Endothelial cell of umbilical vein (primary cell): Measurements from ENCODE around the gene SLCO6A1.

Experiments used
- CTCF ChIP-seq, 2 donors: IDR thresholded peaks; 1 replicate in 1 of 2; 2 replicates in 1 of 2; pipeline ENCODE4 v1.5.1; 2011; ENCODE audit warnings: low read length in 2 of 2, mild to moderate bottlenecking in 2 of 2, moderate library complexity in 2 of 2, control low read depth in 1 of 2, inconsistent platforms in 1 of 2, low read depth in 1 of 2; ENCODE audit not compliant: insufficient read depth in 1 of 2; ENCODE audit errors: extremely low read depth in 1 of 2
- EZH2 ChIP-seq: IDR thresholded peaks from 2 replicates; pipeline ENCODE4 v1.6.1; 2012; ENCODE audit warnings: borderline replicate concordance, low read depth, mild to moderate bottlenecking, moderate library complexity, low read length, inconsistent platforms; ENCODE audit not compliant: severe bottlenecking
- POLR2A ChIP-seq: IDR thresholded peaks from 2 replicates; pipeline ENCODE4 v1.6.1; 2012; ENCODE audit warnings: low read depth, mild to moderate bottlenecking, control low read depth, low read length

GRCh38 chr5:102528600-102528999 lies 29.8 kb upstream of the SLCO6A1 start:
- TF ChIP-seq POLR2A = no peak
- TF ChIP-seq CTCF (IDR thresholded peaks at IDR 0.05; ENCODE audit: extremely low read depth in 1 of 2, insufficient read depth in 1 of 2, low read depth in 1 of 2, low read length in 2 of 2) = no peak
- TF ChIP-seq EZH2 = no peak
